ENCODE results near the gene CFAP210. TPM values are rescaled to one million over a fixed set of nuclear protein-coding genes. Genes with fewer than 3 reads are reported as not detected.

The CFAP210 gene
- total RNA-seq, 1 experiment from 2014 or later, result 0.94 TPM

DNA sequence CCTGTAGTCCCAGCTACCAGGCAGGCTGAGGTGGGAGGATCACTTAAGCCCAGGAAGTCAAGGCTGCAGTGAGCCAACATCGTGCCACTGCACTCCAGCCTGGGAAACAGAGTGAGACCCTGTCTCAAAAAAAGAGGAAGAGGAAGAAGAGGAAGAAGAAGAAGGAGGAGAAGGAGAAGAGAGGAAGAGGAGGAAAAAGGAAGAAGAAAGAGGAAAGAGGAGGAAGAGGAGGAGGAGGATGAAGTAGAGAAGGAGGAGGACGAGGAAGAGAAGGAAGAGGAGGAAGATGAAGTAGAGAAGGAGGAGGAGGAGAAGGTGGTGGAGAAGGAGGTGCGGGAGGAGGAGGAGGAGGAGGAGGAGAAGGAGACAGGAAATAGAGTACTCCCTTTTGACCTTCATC, 38.0 kb downstream of the CFAP210 start:
- Mint-ChIP-seq H3K4me3 (no peak overlapping the region), H3K4me1 (no peaks in the 10 kb centered on the region), H3K36me3 (ENCODE audit: insufficient read depth in 1 of 3, low read depth in 3 of 3) (no peaks in the 10 kb centered on the region), H3K27ac (no peak overlapping the region), H3K9me3 (no peaks in the 10 kb centered on the region), H3K27me3 (ENCODE audit: low read depth) (peaks cover 2% of the 10 kb centered on the region)
- Histone ChIP-seq H3K79me1 (ENCODE audit: insufficient read depth, low read depth, low read length, poor library complexity, severe bottlenecking) (no peaks in the 10 kb centered on the region), H3T11ph (ENCODE audit: low read length) (no peak overlapping the region), H3K14ac (ENCODE audit: insufficient read depth, low read length) (no peak overlapping the region), H4K20me1 (ENCODE audit: control insufficient read depth, insufficient read depth, insufficient read length) (no peaks in the 10 kb centered on the region), H2AK5ac (ENCODE audit: insufficient read length, low read length) (no peak overlapping the region), H3K9me3 (ENCODE audit: control insufficient read depth, low read depth, low read length) (no peaks in the 10 kb centered on the region), H2BK15ac (ENCODE audit: low read depth, low read length) (no peak overlapping the region), H2BK20ac (ENCODE audit: low read depth, low read length, poor library complexity, severe bottlenecking) (no peak overlapping the region), H3K79me2 (ENCODE audit: insufficient read depth, low read length) (no peaks in the 10 kb centered on the region), H4K8ac (replicated peaks; ENCODE audit: insufficient read length, low read depth, low read length) (no peak overlapping the region), H3K18ac (ENCODE audit: insufficient read length, low read depth, low read length) (no peak overlapping the region), H2BK5ac (ENCODE audit: insufficient read length, low read length) (no peak overlapping the region), H4K91ac (ENCODE audit: insufficient read length, low read depth, low read length) (no peak overlapping the region), H3K23ac (ENCODE audit: insufficient read length, low read depth, low read length) (no peak overlapping the region), H3K27me3 (ENCODE audit: insufficient read depth, low read length) (no peaks in the 10 kb centered on the region), H2BK120ac (ENCODE audit: low read depth, low read length, poor library complexity, severe bottlenecking) (no peak overlapping the region), H2AFZ (ENCODE audit: low read length) (no peak overlapping the region), H3K23me2 (ENCODE audit: insufficient read length, low read depth, low read length, poor library complexity, severe bottlenecking) (no peaks in the 10 kb centered on the region), H3K9ac (ENCODE audit: extremely low read depth, insufficient read length, low read length) (no peak overlapping the region), H2BK12ac (ENCODE audit: insufficient read length, low read depth, low read length) (no peak overlapping the region), H3K56ac (ENCODE audit: insufficient read length, low read depth, low read length) (no peak overlapping the region), H3K4me1 (ENCODE audit: insufficient read depth, low read length) (no peaks in the 10 kb centered on the region), H4K5ac (ENCODE audit: insufficient read length, low read depth, low read length) (no peak overlapping the region), H3K27ac (ENCODE audit: insufficient read length, low read depth, low read length) (no peak overlapping the region), H3K4me2 (ENCODE audit: insufficient read depth, insufficient read length, low read length) (no peak overlapping the region), H3K4ac (ENCODE audit: low read depth, low read length) (no peak overlapping the region)
- DNase-seq, result no peak
- WGBS (ENCODE audit: extremely low coverage, insufficient read length, low lambda C conversion rate), result 100% methylated on average over 2 of the region's 3 CpGs
- no peak for TF ChIP-seq CTCF (conservative IDR thresholded peaks at IDR 0.05)

Measured in H9 (cell line).